ENCODE measurements around the gene PNKP. TPM values are rescaled to one million over a fixed set of nuclear protein-coding genes. Genes with fewer than 3 reads are reported as not detected.
A peak's percentile ranks its signal among the peaks of the same experiment; 100 is the strongest.

PNKP gene
- total and polyA plus RNA-seq, 9 of the 15 experiments (the other 6 are each of a cell fraction or from before 2014, with no cell fraction given) = 2.8 to 85.4 (median 25.3) TPM

DNA sequence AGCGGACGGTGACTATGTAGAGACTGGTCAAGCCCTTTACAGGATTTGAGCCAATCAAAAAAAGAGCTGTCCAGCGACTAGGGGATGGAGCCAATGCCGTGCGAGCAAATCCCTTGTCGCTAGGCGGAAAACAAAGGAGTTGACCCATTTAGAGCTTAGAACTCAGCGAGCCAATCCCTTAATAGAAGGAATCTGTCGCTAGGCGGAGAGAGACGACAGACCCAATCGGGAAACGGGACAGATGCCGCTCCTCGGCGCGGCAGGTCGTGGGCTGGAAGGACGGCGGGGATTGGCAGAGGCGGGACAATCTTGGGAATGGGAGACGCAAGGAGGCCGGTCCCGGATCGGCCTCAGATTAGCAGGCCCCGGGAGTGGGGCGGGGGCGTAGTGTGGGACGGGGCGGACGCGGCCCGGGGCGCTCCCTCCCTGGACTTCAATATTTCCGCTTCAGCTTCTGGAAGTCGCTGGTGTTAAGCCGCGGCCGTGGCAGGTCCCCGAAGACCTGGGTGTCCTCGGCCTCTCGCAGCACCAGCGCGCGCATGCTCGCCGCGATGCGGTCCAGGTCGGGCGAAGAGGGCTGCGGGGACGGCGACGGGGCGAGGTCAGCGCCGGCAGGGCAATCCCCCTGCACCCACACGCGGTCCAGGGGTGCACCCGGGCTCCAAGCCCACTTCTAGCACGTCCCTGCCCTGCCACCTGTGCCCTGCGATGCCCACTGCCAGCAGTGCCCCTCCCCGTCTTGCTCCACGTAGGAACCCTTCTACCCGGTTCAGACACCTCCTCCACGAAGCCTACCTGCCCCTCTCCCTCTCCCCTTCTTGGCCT, 2.3 kb upstream of the PNKP start (continued):
- TF ChIP-seq, protein P1, sequence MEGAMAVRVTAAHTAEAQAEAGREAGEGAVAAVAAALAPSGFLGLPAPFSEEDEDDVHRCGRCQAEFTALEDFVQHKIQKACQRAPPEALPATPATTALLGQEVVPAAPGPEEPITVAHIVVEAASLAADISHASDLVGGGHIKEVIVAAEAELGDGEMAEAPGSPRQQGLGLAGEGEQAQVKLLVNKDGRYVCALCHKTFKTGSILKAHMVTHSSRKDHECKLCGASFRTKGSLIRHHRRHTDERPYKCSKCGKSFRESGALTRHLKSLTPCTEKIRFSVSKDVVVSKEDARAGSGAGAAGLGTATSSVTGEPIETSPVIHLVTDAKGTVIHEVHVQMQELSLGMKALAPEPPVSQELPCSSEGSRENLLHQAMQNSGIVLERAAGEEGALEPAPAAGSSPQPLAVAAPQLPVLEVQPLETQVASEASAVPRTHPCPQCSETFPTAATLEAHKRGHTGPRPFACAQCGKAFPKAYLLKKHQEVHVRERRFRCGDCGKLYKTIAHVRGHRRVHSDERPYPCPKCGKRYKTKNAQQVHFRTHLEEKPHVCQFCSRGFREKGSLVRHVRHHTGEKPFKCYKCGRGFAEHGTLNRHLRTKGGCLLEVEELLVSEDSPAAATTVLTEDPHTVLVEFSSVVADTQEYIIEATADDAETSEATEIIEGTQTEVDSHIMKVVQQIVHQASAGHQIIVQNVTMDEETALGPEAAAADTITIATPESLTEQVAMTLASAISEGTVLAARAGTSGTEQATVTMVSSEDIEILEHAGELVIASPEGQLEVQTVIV (CRISPR knock-in tag; IDR thresholded peaks at IDR 0.05; ENCODE audit: borderline replicate concordance) = no peak
- TF ChIP-seq ETV5 (CRISPR knock-in tag; IDR thresholded peaks at IDR 0.05; ENCODE audit: low read depth) (0 out of 2 replicates have a peak, but pooled peaks have one; percentile 52), ZNF717 (CRISPR knock-in tag; IDR thresholded peaks at IDR 0.05) (no peak), MECOM (CRISPR knock-in tag; IDR thresholded peaks at IDR 0.05) (0 out of 2 replicates have a peak, but pooled peaks have one; percentile 11), ZBTB7A (IDR thresholded peaks at IDR 0.05; ENCODE audit: borderline replicate concordance, control insufficient read depth, low read depth, low read length) (peak; percentile 65; the same call in 1 of the 2 replicates), ZNF140 (CRISPR knock-in tag; IDR thresholded peaks at IDR 0.05) (no peak), ILF3 (IDR thresholded peaks at IDR 0.05; ENCODE audit: borderline replicate concordance) (no peak), RBM34 (IDR thresholded peaks at IDR 0.05; ENCODE audit: borderline replicate concordance, insufficient read depth, low read length) (no peak), HLTF (IDR thresholded peaks at IDR 0.05) (peak; percentile 13; the same call in 1 of the 2 replicates), ZNF699 (CRISPR knock-in tag; IDR thresholded peaks at IDR 0.05; ENCODE audit: insufficient replicate concordance) (no peak), ZNF184 (CRISPR knock-in tag; IDR thresholded peaks at IDR 0.05) (no peak), NR4A1 (CRISPR knock-in tag; IDR thresholded peaks at IDR 0.05) (0 out of 2 replicates have a peak, but pooled peaks have one; percentile 34), NR4A1 (tag; IDR thresholded peaks at IDR 0.05) (no peak), XRCC5 (IDR thresholded peaks at IDR 0.05; ENCODE audit: low read depth, low read length) (no peak), FOXJ3 (CRISPR knock-in tag; IDR thresholded peaks at IDR 0.05) (no peak), SMARCE1 (IDR thresholded peaks at IDR 0.05) (0 out of 2 replicates have a peak, but pooled peaks have one; percentile 12), ZBTB8A (IDR thresholded peaks at IDR 0.05; ENCODE audit: partially characterized antibody) (no peak), ZNF253 (CRISPR knock-in tag; conservative IDR thresholded peaks at IDR 0.05) (no peak), ZNF764 (CRISPR knock-in tag; IDR thresholded peaks at IDR 0.05; ENCODE audit: low read depth) (no peak), NCOR1 (IDR thresholded peaks at IDR 0.05) (no peak), EGR1 (conservative IDR thresholded peaks at IDR 0.05) (peak; percentile 95), ZNF24 (IDR thresholded peaks at IDR 0.05) (no peak)
- TF ChIP-seq, protein P2, sequence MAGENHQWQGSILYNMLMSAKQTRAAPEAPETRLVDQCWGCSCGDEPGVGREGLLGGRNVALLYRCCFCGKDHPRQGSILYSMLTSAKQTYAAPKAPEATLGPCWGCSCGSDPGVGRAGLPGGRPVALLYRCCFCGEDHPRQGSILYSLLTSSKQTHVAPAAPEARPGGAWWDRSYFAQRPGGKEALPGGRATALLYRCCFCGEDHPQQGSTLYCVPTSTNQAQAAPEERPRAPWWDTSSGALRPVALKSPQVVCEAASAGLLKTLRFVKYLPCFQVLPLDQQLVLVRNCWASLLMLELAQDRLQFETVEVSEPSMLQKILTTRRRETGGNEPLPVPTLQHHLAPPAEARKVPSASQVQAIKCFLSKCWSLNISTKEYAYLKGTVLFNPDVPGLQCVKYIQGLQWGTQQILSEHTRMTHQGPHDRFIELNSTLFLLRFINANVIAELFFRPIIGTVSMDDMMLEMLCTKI (IDR thresholded peaks at IDR 0.05; ENCODE audit: partially characterized antibody) = no peak
- TF ChIP-seq, protein P3, sequence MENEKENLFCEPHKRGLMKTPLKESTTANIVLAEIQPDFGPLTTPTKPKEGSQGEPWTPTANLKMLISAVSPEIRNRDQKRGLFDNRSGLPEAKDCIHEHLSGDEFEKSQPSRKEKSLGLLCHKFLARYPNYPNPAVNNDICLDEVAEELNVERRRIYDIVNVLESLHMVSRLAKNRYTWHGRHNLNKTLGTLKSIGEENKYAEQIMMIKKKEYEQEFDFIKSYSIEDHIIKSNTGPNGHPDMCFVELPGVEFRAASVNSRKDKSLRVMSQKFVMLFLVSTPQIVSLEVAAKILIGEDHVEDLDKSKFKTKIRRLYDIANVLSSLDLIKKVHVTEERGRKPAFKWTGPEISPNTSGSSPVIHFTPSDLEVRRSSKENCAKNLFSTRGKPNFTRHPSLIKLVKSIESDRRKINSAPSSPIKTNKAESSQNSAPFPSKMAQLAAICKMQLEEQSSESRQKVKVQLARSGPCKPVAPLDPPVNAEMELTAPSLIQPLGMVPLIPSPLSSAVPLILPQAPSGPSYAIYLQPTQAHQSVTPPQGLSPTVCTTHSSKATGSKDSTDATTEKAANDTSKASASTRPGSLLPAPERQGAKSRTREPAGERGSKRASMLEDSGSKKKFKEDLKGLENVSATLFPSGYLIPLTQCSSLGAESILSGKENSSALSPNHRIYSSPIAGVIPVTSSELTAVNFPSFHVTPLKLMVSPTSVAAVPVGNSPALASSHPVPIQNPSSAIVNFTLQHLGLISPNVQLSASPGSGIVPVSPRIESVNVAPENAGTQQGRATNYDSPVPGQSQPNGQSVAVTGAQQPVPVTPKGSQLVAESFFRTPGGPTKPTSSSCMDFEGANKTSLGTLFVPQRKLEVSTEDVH (IDR thresholded peaks at IDR 0.05; ENCODE audit: low read depth, partially characterized antibody) = peak; percentile 71
